Nephron progenitor cell (in vitro differentiated cells): ENCODE results near the gene SHROOM1.

Experiments used
- DNase-seq: peaks from one replicate; pipeline ENCODE4 v3.0.0; 2021
- H3K27ac Mint-ChIP-seq: 2 replicates; pipeline ENCODE4 v1.8.0; 2021; ENCODE audit warnings: mild to moderate bottlenecking, moderate library complexity, mixed read lengths
- H3K27me3 Mint-ChIP-seq: 2 replicates; pipeline ENCODE4 v1.8.0; 2021; ENCODE audit warnings: mild to moderate bottlenecking, low read depth, mixed read lengths; ENCODE audit not compliant: poor library complexity
- H3K36me3 Mint-ChIP-seq: 2 replicates; pipeline ENCODE4 v1.8.0; 2021; ENCODE audit warnings: low read depth, mixed read lengths
- H3K4me1 Mint-ChIP-seq: 2 replicates; pipeline ENCODE4 v1.8.0; 2021; ENCODE audit warnings: mixed read lengths
- H3K4me3 Mint-ChIP-seq: 2 replicates; pipeline ENCODE4 v1.8.0; 2021; ENCODE audit warnings: mild to moderate bottlenecking, moderate library complexity, mixed read lengths
- H3K9me3 Mint-ChIP-seq: 2 replicates; pipeline ENCODE4 v1.8.0; 2021; ENCODE audit warnings: mild to moderate bottlenecking, moderate library complexity, mixed read lengths
- CTCF ChIP-seq: fragments of 200-600 bp; sonication (generic); IDR thresholded peaks from 2 replicates; pipeline ENCODE4 v1.5.0; 2021; ENCODE audit warnings: antibody characterized with exemption

Gene SHROOM1

GRCh38 chr5:132821791-132822190 is 8.7 kb downstream of the SHROOM1 start:
- Mint-ChIP-seq H3K27ac (no peak overlapping the region), H3K9me3 (no peaks in the 10 kb centered on the region), H3K4me3 (no peak overlapping the region), H3K27me3 (peaks cover 62% of the 10 kb centered on the region), H3K4me1 (peaks cover 21% of the 10 kb centered on the region), H3K36me3 (peaks cover under 1% of the 10 kb centered on the region)
- TF ChIP-seq CTCF: no peak
- DNase-seq: no peak

GRCh38 chr5:132821350-132821749 is 9.1 kb downstream of the SHROOM1 start:
- Mint-ChIP-seq H3K27ac (no peak overlapping the region), H3K4me1 (peaks cover 21% of the 10 kb centered on the region)

GRCh38 chr5:132820162-132820754 is 10.2 kb downstream of the SHROOM1 start:
- Mint-ChIP-seq H3K36me3 (no peaks in the 10 kb centered on the region), H3K4me3 (no peak overlapping the region), H3K4me1 (peaks cover 22% of the 10 kb centered on the region), H3K9me3 (peaks cover under 1% of the 10 kb centered on the region), H3K27ac (no peak overlapping the region), H3K27me3 (peaks cover 67% of the 10 kb centered on the region)
- peak; percentile 82 for TF ChIP-seq CTCF
- DNase-seq: peak; percentile 94

More at GRCh38 chr5:132821350-132821749, 9.1 kb downstream of the SHROOM1 start:
- no peak for DNase-seq
- Mint-ChIP-seq H3K36me3 (no peaks in the 10 kb centered on the region), H3K4me3 (no peak overlapping the region), H3K9me3 (no peaks in the 10 kb centered on the region), H3K27me3 (peaks cover 62% of the 10 kb centered on the region)
- no peak for TF ChIP-seq CTCF

- no peak overlapping the region for H3K4me3 Mint-ChIP-seq
- H3K36me3 Mint-ChIP-seq: no peaks in the 10 kb centered on the region
- no peak for TF ChIP-seq CTCF
- peaks cover 24% of the 10 kb centered on the region for H3K4me1 Mint-ChIP-seq
- no peak overlapping the region for H3K27ac Mint-ChIP-seq
- H3K9me3 Mint-ChIP-seq: peaks cover 5% of the 10 kb centered on the region
- no peak for DNase-seq
- peaks cover 67% of the 10 kb centered on the region for H3K27me3 Mint-ChIP-seq
Measured at GRCh38 chr5:132819468-132819867, 11.0 kb downstream of the SHROOM1 start.

- H3K27me3 Mint-ChIP-seq: peaks cover 68% of the 10 kb centered on the region
Measured at GRCh38 chr5:132817011-132817410, 13.4 kb downstream of the SHROOM1 start.

More at GRCh38 chr5:132817011-132817410, 13.4 kb downstream of the SHROOM1 start:
- H3K36me3 Mint-ChIP-seq: no peaks in the 10 kb centered on the region
- DNase-seq: no peak
- H3K4me3 Mint-ChIP-seq: no peak overlapping the region
- H3K9me3 Mint-ChIP-seq: peaks cover 5% of the 10 kb centered on the region
- TF ChIP-seq CTCF: no peak
- no peak overlapping the region for H3K27ac Mint-ChIP-seq
- peaks cover 23% of the 10 kb centered on the region for H3K4me1 Mint-ChIP-seq
